SK-N-MC (cell line): ENCODE data around the gene TXK.

Experiments
- DNase-seq: peaks from one replicate; pipeline ENCODE4 v3.0.0-alpha.2; 2011; ENCODE audit warnings: low read depth, low spot score
- H3K27ac ChIP-seq: fragments of 200-600 bp; sonication (generic); 2 replicates; pipeline ENCODE4 v1.5.1; 2016; ENCODE audit warnings: mixed run types
- H3K36me3 ChIP-seq: fragments of 200-600 bp; sonication (generic); 2 replicates; pipeline ENCODE4 v1.6.1; 2017; ENCODE audit warnings: antibody characterized with exemption, low read length, mixed read lengths; ENCODE audit not compliant: insufficient read depth
- H3K4me3 ChIP-seq: fragments of 200-600 bp; sonication (generic); 2 replicates; pipeline ENCODE4 v1.5.1; 2016
- H3K9ac ChIP-seq: fragments of 200-600 bp; sonication (generic); 2 replicates; pipeline ENCODE4 v1.8.0; 2017; ENCODE audit warnings: mixed run types, mixed read lengths; ENCODE audit not compliant: insufficient read length
- H3K9me3 ChIP-seq: fragments of 200-600 bp; sonication (generic); 2 replicates; pipeline ENCODE4 v1.6.1; 2017; ENCODE audit warnings: low read depth, mild to moderate bottlenecking, antibody characterized with exemption, low read length, moderate library complexity, mixed read lengths
- EZH2 ChIP-seq: fragments of 200-600 bp; sonication (generic); IDR thresholded peaks from one replicate; pipeline ENCODE4 v1.6.1; 2017; ENCODE audit warnings: antibody characterized with exemption
- FOXP2 ChIP-seq: optimal IDR thresholded peaks from 2 replicates; pipeline ENCODE3; 2011; ENCODE audit warnings: mild to moderate bottlenecking, moderate library complexity; ENCODE audit not compliant: insufficient read depth; ENCODE audit errors: extremely low read length, control extremely low read depth
- POLR2AphosphoS5 ChIP-seq: IDR thresholded peaks from 2 replicates; pipeline ENCODE4 v1.6.1; 2012; ENCODE audit warnings: mild to moderate bottlenecking, low read depth, low read length, borderline replicate concordance

Gene TXK

GRCh38 chr4:48079972-48080391 lies 54.1 kb downstream of the TXK start:
- TF ChIP-seq POLR2AphosphoS5 (peak; percentile 31; the same call in 1 of the 2 replicates), EZH2 (no peak)
- H3K36me3 ChIP-seq: no peaks in the 10 kb centered on the region
- H3K9ac ChIP-seq: no peak overlapping the region
- peak overlapping the region; percentile 32; the same call in 1 of the 2 replicates for H3K4me3 ChIP-seq
- no peaks in the 10 kb centered on the region for H3K9me3 ChIP-seq
- peak overlapping the region; percentile 23; the same call in 1 of the 2 replicates for H3K27ac ChIP-seq
- peak; percentile 47 for DNase-seq

DNA sequence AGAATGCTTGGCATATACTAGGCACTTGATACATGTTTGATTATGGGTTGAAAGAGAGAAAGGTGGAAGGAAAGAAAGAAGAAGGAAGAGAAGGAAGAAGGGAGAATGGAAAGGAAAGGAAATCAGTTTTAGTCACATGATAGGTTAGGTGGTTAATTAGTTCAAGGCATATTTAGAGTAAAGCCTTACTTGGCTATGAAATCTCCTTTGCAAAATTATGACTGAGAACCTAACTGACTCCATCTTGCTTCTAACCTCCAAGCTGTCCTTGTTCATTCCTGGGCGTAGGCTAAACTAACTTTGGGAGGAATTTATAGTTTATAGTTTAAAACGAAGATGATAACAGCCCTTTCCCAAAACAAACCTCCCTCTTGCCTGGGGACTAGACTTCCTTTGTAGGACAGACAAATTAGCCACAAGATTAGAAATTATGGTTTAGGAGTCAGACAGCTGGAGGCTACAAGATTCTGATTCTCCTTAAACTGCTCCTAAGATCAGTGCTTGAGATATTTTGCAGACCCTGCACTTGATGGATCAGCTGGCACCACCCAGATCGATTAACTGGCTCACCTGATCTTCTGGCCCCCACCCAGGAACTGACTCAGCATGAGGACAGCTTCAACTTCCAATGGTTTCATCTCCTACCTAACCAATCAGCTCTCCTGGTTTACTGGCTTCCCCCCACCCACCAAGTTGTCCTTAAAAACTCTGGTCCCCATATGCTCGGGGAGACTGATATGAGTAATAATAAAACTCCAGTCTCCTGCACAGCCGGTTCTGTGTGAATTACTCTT lies 55.0 kb downstream of the TXK start:
- H3K9ac ChIP-seq: no peak overlapping the region
- no peak for DNase-seq
- no peak overlapping the region for H3K27ac ChIP-seq
- no peaks in the 10 kb centered on the region for H3K36me3 ChIP-seq
- no peaks in the 10 kb centered on the region for H3K9me3 ChIP-seq
- TF ChIP-seq POLR2AphosphoS5 (no peak), EZH2 (no peak), FOXP2 (no peak)
- no peak overlapping the region for H3K4me3 ChIP-seq

- DNase-seq: no peak
- Histone ChIP-seq H3K4me3 (no peak overlapping the region), H3K9ac (no peak overlapping the region), H3K27ac (no peak overlapping the region), H3K9me3 (no peaks in the 10 kb centered on the region), H3K36me3 (no peaks in the 10 kb centered on the region)
- TF ChIP-seq POLR2AphosphoS5 (no peak), FOXP2 (no peak), EZH2 (no peak)
Measured at GRCh38 chr4:48078425-48078824, 55.6 kb downstream of the TXK start.

GRCh38 chr4:48074657-48075056 lies 59.4 kb downstream of the TXK start:
- H3K9ac ChIP-seq: no peak overlapping the region
- no peak overlapping the region for H3K4me3 ChIP-seq
- H3K36me3 ChIP-seq: no peaks in the 10 kb centered on the region
- no peak for DNase-seq
- TF ChIP-seq POLR2AphosphoS5 (no peak), FOXP2 (no peak), EZH2 (no peak)
- no peaks in the 10 kb centered on the region for H3K9me3 ChIP-seq
- no peak overlapping the region for H3K27ac ChIP-seq

DNA sequence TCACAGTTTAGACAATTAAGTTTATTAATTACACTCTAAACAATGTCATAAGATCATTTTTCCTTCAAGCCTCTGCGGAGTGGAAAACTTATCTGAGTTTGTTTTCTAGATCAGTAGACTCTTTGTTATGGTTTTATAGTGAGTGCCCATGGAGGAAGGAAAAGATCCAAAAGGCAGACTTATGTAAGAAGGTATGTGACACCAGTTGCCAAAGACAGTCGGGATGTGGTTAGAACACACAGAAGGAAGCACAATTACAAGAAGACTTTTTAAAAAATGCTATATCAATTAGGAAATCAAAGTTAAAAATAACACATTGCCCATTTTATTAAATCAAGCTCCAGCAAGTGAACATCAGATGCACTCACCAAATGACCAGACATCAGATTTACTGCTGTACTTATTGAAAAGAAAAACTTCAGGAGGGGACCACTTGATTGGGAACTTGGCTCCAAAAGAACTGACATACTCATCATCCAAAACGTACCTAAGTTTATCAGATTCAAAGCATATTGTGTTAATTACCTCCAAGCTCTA lies 60.4 kb downstream of the TXK start:
- Histone ChIP-seq H3K36me3 (no peaks in the 10 kb centered on the region), H3K9ac (no peak overlapping the region), H3K9me3 (no peaks in the 10 kb centered on the region), H3K27ac (no peak overlapping the region), H3K4me3 (no peak overlapping the region)
- DNase-seq: no peak
- no peak for TF ChIP-seq EZH2
- TF ChIP-seq FOXP2: no peak
- no peak for TF ChIP-seq POLR2AphosphoS5

DNA sequence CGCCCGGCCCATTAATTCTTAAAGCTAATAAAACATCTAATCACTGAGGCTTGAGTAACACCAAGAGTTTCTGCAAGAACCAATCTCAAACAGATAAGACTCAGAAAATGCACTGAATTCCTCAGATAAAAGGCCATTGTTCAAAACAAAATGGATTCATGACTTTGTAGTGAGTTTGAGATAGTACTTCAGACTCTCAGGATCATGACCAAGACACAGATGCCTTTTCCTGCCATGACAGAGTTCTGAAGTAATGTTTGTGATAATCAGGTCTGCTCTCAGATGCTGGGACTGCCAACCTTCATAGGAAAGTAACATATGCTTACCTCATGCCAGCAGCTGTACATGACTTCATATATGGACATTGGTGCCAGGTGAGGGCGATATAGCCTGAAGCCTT lies 62.9 kb downstream of the TXK start:
- Histone ChIP-seq H3K4me3 (no peak overlapping the region), H3K27ac (no peak overlapping the region), H3K9me3 (no peaks in the 10 kb centered on the region), H3K9ac (no peak overlapping the region), H3K36me3 (no peaks in the 10 kb centered on the region)
- DNase-seq: no peak
- no peak for TF ChIP-seq FOXP2
- TF ChIP-seq EZH2: no peak
- no peak for TF ChIP-seq POLR2AphosphoS5

GRCh38 chr4:48069026-48069425 lies 65.0 kb downstream of the TXK start:
- Histone ChIP-seq H3K27ac (no peak overlapping the region), H3K9ac (no peak overlapping the region), H3K9me3 (no peaks in the 10 kb centered on the region), H3K36me3 (no peaks in the 10 kb centered on the region), H3K4me3 (no peak overlapping the region)
- no peak for DNase-seq
- TF ChIP-seq EZH2: no peak

- no peaks in the 10 kb centered on the region for H3K36me3 ChIP-seq
- no peak overlapping the region for H3K9ac ChIP-seq
- DNase-seq: no peak
- no peak overlapping the region for H3K4me3 ChIP-seq
- no peak for TF ChIP-seq POLR2AphosphoS5
- TF ChIP-seq FOXP2: no peak
- no peak for TF ChIP-seq EZH2
- H3K9me3 ChIP-seq: no peaks in the 10 kb centered on the region
- H3K27ac ChIP-seq: no peak overlapping the region
Measured at GRCh38 chr4:48068182-48068581, 65.9 kb downstream of the TXK start.

DNA sequence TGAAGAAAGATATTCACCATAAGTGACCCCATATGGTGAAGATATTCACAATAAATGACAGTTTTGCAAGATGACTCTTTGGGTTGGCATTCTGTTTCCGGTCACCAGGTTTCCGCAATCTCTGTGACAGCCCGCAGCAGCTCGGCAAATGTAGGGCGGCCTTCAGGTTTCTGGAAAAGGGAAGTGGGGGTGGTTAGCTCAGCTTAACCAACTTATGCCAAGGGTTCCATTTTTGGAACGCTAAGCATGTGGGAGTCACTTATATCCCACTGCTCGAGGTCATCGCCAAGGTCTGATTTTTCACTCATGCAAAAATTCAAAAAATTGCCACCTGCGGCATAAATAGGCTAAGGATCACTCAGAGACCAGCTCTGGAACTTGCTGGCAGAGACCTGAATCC lies 66.5 kb downstream of the TXK start:
- H3K9me3 ChIP-seq: no peaks in the 10 kb centered on the region
- H3K27ac ChIP-seq: no peak overlapping the region
- H3K36me3 ChIP-seq: no peaks in the 10 kb centered on the region
- no peak overlapping the region for H3K9ac ChIP-seq
- TF ChIP-seq EZH2 (no peak), POLR2AphosphoS5 (no peak), FOXP2 (no peak)
- no peak overlapping the region for H3K4me3 ChIP-seq
- DNase-seq: no peak
